ENCODE measurements around the gene CEP83. TPM values are rescaled to one million over a fixed set of nuclear protein-coding genes. Genes with fewer than 3 reads are reported as not detected.
"Not testable (repeated sequence)": the region's sequence is repeated elsewhere in the genome, so short reads cannot be mapped to it uniquely, and the experiment has no call there.

CEP83 gene, protein sequence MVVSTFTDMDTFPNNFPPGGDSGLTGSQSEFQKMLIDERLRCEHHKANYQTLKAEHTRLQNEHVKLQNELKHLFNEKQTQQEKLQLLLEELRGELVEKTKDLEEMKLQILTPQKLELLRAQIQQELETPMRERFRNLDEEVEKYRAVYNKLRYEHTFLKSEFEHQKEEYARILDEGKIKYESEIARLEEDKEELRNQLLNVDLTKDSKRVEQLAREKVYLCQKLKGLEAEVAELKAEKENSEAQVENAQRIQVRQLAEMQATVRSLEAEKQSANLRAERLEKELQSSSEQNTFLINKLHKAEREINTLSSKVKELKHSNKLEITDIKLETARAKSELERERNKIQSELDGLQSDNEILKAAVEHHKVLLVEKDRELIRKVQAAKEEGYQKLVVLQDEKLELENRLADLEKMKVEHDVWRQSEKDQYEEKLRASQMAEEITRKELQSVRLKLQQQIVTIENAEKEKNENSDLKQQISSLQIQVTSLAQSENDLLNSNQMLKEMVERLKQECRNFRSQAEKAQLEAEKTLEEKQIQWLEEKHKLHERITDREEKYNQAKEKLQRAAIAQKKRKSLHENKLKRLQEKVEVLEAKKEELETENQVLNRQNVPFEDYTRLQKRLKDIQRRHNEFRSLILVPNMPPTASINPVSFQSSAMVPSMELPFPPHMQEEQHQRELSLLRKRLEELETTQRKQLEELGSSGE
- 8.6 TPM for total RNA-seq
- long read RNA-seq, partial matches to known transcripts = 7 of 16 reads
- long read RNA-seq, other reads (novel, unspliced or antisense) = 3 of 16 reads

DNA sequence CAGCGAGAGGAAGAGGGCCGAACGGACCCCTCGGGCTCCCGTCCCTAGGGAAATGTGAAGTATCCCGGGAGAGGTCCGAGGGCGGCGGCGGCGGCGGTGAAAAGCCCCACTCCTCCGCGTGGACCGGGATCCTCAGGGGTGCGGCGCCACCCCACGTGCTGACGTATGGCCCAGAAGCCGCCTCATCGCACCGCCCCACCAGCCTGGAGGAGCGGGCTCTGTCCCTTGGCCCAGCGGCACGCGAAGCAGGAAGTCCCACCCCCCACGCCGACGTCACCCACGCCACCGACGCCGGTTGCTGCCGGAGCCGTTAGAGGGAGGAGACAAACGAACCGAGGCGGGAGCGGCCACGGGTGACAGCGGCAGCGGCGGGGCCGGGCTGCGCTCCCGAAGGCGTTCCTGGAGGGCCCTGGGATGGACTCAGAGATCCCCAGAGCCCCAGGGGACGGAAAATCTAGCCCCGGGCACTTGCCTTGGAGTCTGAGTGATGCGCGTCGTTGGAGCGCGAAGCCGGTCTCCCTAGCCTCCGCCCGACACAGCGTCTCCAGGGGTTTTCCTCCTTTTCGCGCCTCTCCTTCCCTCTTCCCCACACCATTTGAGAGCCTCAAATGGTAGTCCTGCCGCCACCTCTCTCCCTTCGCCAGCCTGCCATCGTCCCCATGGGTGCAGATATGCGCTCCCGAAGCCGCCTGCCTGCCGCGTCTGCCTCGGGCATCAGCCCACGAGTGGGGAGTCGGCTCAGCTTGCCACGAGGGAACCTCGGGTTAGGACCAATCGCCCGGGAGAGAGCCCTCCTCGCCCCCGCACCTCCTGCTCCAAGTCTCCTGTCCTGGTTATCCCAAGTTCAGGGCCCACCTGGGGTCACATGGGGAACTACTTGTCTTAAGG, at the start of gene CEP83:
CEP83 (minus strand) TSS at position 140 of the 888 bp plus-strand sequence. CDS start 47,377 bp downstream, outside the sequence.
- intact Hi-C loops (cut with micrococcal nuclease) = no loop called here
- DNase-seq (peak; percentile 99), ATAC-seq (peak; percentile 100)

DNA sequence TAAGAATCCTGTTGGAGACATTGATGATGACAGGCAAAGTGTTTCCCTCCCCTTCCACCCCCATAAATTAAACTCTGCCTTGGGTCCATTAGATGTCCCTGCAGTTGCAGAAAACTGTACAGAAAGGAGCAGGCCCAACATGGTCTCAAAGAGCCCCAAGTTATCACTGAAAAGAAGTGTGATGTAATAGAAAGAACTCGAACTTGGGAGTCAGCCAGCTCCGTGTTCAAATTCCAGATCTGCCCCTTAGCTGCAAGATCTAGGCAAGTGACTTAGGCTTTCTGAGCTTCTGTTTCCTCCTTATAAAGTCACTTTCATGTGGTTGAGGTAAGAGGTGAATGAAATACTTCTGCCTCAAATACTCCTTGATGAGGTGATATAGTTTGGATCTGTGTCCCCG, 49.6 kb upstream of the CEP83 start:
- DNase-seq = no peak
- intact Hi-C loops (cut with micrococcal nuclease) = no loop called here
- ATAC-seq = no peak

DNA sequence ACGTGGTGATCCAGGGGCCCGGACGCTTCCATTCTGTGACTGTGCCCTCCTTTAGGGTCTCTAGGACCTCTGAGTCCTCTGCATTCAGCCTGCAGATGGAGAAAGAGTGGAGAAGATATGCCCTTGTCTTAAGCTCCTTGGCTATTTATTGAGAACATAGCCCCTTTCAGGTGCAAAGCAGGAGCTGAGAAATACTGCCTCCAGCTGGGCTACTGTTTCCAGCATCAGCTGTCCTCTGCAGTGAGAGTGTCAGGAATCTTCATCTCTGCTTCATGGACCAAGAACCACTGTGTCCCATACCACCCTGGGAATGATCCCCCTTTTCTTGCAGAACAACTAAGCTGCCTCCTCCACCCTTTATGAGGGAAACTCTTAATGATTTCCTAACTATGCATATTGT, 47.8 kb upstream of the CEP83 start:
- ATAC-seq = no peak
- intact Hi-C loops (cut with micrococcal nuclease) = no loop called here
- DNase-seq = no peak

DNA sequence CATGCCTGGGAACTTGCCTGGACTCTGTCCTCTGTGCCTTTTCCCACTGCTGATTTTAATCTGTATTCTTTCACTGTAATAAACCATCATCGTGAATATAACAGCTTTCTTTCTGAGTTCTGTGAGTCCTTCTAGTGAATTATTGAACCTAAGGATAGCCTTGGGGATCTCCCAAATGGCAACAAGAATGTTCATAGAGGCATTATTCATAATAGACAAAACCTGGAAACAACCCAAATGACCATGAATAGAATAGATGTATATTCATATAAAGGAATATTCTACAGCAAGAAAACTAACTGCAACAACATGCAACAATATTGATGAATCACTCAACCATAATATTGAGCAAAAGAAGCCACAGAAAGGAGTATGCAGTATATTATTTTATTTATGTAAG, 44.7 kb upstream of the CEP83 start:
- DNase-seq (no peak), ATAC-seq (no peak)
- intact Hi-C loops (cut with micrococcal nuclease) = no loop called here

DNA sequence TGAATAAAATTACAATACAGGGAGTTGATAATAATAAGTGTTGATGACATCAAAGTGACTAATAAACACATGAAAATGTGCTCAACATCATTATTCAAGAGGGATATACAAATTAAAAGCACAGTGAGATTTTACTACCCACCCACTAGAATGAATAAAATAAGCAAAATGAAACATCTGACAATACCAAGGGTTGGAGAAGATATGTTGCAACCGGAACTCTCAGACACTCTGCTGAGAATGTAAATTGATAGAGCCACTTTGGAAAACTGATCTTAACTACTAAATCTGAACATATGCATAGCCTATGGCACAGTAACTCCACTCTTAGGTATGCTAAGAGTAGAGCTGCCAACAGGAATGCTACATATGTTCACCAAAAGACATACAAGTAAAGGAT, 44.0 kb upstream of the CEP83 start:
- ATAC-seq (no peak), DNase-seq (no peak)
- intact Hi-C loops (cut with micrococcal nuclease) = no loop called here

DNA sequence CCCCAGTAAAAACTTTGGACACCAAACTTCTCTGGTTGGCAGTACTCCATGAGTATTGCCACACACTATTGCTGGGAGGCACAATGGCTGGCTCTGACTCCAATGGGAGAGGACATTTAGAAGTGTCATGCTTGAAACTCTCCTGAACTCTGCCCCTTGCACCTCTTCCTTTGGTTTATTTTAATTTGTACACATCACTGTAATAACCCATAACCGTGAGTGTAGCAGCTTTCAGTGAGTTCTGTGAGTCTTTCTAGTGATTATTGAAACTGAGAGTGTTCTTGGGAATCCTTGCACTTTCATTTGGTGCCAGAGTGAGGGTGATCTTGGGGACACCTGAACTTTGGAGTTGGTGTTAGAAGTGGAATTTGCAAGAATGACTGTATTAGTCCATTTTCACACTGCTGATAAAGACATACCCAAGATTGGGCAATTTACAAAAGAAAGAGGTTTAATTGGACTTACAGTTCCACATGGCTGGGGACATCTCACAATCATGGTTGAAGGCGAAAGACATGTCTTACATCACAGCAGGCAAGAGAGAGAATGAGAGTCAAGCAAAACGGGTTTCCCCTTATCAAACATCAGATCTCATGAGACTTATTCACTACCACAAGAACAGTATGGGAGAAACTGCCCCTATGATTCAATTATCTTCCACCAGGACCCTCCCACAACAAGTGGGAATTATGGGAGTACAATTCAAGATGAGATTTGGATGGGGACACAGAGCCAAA, 41.3 kb upstream of the CEP83 start:
- ATAC-seq (no peak), DNase-seq (no peak)
- intact Hi-C loops (cut with micrococcal nuclease) = no loop called here

DNA sequence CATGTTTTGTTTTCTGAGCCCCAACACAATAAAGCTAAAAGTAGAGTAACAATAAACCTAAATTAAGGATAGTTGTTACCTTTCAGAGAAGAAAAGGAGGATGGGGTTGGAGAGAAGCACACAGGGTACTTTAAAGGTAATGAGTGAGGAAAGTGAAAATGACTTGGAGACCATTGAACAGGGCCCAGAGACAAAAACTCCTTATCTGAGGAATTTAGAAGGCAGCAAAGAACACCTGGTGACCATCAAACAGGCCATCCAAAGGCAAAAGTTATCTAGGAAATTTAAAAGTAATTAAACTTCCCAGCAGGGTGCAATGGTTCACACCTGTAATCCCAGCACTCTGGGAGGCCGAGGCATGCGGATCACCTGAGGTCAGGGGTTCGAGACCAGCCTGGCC, 39.0 kb upstream of the CEP83 start:
- ATAC-seq = no peak
- intact Hi-C loops (cut with micrococcal nuclease) = no loop called here

DNA sequence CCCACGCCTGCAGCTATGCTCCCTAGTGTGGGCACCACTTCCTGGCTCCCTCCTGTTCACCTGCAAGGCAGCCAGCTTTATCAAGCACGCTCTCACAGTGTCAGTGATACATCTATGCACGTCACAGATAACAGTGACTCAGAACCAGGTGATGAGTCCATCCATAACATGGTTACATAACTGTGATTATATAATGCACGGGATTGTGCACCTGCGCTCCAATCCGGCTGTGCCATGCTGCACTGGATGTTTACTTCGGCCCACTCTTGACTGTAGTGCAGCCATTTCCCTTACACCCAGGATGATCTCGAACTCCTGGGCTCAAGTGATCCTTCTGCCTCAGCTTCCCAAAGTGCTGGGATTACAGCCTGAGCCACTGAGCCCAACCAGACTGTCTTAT, 38.4 kb upstream of the CEP83 start:
- no peak for ATAC-seq
- no peak for DNase-seq
- intact Hi-C loops (cut with micrococcal nuclease) = no loop called here

More for the DNA sequence above, 39.0 kb upstream of the CEP83 start:
- no peak for DNase-seq

DNA sequence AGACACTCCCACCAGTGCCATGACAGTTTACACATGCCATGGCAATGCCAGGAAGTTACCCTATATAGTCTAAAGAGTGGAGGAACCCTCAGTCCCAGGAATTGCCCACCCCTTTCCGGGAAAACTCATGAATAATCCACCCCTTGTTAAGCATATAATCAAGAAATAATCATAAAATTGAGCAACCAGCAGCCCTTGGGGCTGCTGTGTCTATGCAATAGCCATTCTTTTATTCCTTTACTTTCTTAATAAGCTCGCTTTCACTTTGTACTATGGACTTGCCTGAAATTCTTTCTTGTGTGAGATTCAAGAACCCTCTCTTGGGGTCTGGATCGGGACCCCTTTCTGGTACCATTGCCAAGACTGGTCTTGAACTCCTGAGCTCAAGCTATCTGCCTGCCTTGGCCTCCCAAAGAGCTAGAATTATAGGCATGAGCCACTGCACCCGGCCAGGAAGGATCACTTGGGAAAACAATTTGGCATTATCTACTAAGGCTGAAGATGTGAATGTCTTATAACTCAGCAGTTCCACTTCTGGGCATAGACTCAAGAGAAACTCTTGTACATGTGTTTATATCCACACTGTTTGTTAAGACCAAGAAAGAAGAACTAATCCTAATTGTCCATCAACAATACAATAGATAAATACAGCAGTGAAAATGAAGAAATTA, 35.9 kb upstream of the CEP83 start:
- intact Hi-C loops (cut with micrococcal nuclease) = no loop called here
- ATAC-seq (peak; percentile 37), DNase-seq (no peak)

DNA sequence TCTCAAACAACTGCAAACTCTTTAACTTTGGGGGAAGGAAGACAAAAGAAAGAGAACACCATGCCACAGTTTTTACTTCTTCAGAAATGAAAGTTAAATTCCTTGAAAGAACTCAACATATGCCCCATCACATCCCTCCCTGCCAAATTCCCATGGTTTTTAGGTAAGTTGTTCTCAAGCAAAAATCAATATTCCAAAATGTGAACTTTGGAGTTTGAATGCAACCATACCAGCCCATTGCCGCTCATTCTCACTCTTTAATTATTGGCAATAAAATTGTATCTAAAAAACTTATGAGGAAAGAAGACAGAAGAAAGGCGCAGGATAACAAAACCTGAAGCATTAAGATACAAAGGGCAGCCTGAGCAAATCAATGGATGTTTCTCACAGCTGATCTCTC, 31.8 kb upstream of the CEP83 start:
- DNase-seq (no peak), ATAC-seq (no peak)
- intact Hi-C loops (cut with micrococcal nuclease) = no loop called here

DNA sequence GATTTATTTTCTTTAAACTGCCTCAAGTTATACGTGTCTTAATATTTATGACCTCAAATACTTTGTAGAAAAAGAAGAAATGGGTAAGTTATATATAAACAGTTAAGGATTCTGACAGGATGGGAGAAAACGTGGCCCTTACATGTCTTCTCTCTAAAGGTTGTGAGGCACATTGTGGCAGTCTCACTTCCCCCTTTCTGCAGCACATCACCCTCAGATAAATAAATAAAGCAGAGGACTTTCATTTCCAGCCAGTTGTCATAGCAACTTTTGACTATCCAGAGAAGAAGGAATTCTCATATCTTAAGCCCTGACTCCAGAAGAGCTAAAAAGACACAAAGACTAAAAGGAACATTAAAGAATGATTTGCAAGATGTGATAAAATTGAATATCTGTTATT, 28.8 kb upstream of the CEP83 start:
- ATAC-seq = no peak
- no peak for DNase-seq
- intact Hi-C loops (cut with micrococcal nuclease) = no loop called here

DNA sequence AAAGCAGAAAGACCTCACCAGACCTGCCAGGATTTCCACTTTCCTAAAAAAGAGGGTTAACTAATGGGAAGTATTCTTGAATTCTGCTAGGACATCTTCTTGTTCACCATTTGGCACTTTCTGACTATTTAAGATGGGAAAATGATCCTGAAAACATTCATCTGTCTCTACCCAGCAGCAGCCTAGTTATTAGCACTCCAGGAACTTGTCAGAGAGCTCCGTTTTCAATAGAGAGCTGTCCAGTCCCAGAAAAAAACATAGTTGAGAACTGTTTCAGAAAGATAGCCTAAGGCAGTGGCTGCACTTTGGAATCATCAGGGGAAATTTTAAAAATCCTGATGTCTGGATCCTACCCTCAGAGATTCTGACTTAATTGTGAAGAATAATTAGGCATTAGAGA, 22.1 kb upstream of the CEP83 start:
- DNase-seq (no peak), ATAC-seq (no peak)
- intact Hi-C loops (cut with micrococcal nuclease) = no loop called here

DNA sequence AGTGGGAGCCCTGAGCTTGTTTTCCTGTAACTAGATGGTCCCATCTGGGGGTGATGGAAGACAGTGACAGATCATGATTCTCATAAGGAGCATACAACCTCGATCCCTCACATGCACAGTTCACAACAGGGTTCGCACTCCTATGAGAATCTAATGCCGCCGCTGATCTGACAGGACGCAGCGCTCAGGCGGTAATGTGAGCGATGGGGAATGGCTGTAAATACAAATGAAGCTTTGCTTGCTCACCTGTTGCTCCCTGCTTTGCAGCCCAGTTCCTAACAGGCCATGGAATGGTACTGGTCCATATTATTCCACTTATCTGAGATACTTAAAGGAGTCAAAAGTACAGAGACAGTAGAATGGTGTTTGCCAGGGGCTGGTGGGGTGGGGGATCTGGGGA, 9.9 kb upstream of the CEP83 start:
- no peak for DNase-seq
- no peak for ATAC-seq
- intact Hi-C loops (cut with micrococcal nuclease) = no loop called here

DNA sequence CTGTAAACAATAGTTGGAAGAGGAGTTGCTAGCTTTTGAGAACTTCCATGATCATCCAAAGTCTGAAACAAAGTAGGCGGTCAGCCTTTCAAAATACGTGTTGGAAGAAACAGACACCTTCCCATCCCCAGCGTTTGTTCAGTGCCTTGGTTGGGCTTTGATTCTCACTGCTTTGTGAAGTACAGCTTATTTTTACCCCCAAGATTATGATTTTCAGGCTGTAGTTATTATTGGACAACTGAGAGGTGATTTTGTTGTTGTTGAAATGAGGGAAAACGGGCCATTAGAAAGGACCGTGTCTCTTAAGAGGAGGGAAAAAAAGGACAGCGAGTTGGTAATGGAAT, 921 bp upstream of the CEP83 start:
- intact Hi-C loops (cut with micrococcal nuclease) = no loop called here
- DNase-seq = no peak
- no peak for ATAC-seq

DNA sequence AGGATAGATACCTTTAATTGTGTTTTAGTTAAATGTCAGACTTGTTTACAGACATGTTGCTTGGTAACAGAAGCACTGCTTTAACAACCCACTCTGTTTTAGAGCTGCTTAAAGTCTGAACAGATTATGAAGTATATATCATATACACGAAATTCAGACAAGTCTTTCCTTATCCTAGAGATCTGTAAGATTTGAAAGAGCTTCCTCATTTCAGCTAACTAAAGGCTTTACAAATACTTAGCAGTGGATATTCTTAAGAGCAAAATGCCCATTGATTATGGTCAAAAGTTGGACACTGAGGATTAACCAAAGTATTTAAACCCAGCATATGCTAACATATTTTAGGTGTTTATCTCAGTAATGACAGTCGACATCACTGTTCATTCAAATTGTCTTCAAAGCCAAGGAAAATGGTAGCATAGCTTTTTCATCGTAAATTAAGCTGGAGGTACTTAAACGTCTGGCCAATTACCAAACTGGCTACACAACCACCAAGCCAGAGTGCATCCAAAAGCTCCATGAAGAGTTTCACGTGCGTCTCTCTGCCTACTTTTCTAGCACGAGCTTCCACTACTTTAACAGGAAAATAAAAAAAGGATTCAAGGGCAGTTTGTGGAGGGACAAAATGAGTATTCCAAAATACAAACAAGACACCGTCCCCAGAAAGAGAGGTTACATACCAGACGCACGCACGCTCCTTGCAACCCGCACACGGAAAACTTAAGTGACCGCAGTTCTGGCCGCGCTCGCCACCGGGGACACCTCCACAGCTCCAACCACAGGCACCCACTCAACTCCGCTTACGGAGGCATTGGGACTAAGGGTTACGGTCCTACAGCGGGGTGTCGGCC, 565 bp downstream of the CEP83 start:
- no peak for DNase-seq
- intact Hi-C loops (cut with micrococcal nuclease) = no loop called here
- ATAC-seq = peak; percentile 74

DNA sequence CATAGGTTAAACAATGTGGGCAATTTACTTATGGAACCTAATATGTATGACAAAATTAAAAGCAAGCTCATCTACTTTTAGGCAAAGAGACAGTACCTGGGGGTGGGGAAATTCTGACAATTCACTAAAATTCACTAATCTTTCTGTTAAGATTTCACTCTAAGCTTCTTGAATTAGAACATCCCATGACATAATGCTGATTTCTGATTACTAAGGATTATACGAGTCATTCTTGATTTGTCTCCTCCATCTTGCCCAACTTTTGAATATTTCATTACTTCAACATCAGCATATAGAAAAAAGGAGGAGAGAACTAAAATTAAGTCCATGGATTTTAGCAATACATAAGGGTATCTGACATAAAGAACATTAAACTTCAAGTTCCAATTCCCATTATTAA, 2.4 kb downstream of the CEP83 start:
- intact Hi-C loops (cut with micrococcal nuclease) = no loop called here
- DNase-seq (no peak), ATAC-seq (no peak)

DNA sequence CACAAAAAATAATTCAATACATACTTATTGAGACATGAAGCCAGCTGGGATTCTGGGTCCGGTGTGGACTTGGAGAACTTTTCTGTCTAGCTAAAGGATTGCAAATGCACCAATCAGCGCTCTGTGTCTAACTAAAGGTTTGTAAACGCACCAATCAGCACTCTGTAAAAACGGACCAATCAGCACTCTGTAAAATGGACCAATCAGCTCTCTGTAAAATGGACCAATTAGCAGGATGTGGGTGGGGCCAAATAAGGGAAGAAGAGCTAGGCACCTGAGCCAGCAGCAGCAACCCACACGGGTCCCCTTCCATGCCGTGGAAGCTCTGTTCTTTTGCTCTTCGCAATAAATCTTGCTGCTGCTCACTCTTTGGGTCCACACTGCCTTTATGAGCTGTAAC, 5.3 kb downstream of the CEP83 start:
- ATAC-seq; intact Hi-C loops (cut with micrococcal nuclease); DNase-seq: not testable (repeated sequence)

DNA sequence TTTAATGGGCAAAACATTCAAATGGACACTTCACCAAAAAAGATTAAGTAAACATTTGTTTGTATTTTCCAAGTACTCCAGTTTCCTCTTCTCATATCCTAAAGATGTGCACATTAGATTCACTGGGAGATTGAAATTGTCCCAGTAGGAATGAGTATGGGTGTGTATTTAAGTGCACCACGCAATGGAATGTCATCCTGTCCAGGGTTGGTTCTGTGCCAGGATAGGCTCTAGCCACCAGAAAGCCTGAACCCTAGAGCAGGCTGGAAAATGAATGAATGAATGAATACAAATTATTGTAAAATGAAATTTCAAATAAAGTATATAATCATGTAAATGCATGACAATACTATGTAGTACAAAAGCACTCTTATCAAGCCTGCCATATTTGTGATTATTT, 14.0 kb downstream of the CEP83 start:
- no peak for DNase-seq
- ATAC-seq = no peak
- intact Hi-C loops (cut with micrococcal nuclease) = no loop called here
